Measurements from ENCODE around the gene CBX4.

Gene CBX4

GRCh38 chr17:79875511-79875910 lies 36.3 kb upstream of the CBX4 start:
- TF ChIP-seq CTCF (IDR thresholded peaks at IDR 0.05; ENCODE audit: low read depth, low read length, missing control alignments), result no peak
- no peak for DNase-seq (ENCODE audit: extremely low read depth, low read depth)
- H3K4me3 ChIP-seq (replicated peaks; ENCODE audit: low read depth, low read length), result no peak overlapping the region

- DNase-seq (ENCODE audit: extremely low read depth, low read depth), result no peak
- H3K4me3 ChIP-seq (replicated peaks; ENCODE audit: low read depth, low read length), result no peak overlapping the region
- peak; percentile 50 for TF ChIP-seq CTCF (IDR thresholded peaks at IDR 0.05; ENCODE audit: low read depth, low read length, missing control alignments)
Observed at GRCh38 chr17:79874329-79874981, 35.2 kb upstream of the CBX4 start.

- no peak overlapping the region for H3K4me3 ChIP-seq (replicated peaks; ENCODE audit: low read depth, low read length)
- TF ChIP-seq CTCF (IDR thresholded peaks at IDR 0.05; ENCODE audit: low read depth, low read length, missing control alignments), result no peak
- DNase-seq (ENCODE audit: extremely low read depth, low read depth), result no peak
Observed at GRCh38 chr17:79873583-79873982, 34.3 kb upstream of the CBX4 start.

- no peak for TF ChIP-seq CTCF (IDR thresholded peaks at IDR 0.05; ENCODE audit: low read depth, low read length, missing control alignments)
- no peak overlapping the region for H3K4me3 ChIP-seq (replicated peaks; ENCODE audit: low read depth, low read length)
- no peak for DNase-seq (ENCODE audit: extremely low read depth, low read depth)
Observed at GRCh38 chr17:79872762-79873161, 33.5 kb upstream of the CBX4 start.

- no peak for TF ChIP-seq CTCF (IDR thresholded peaks at IDR 0.05; ENCODE audit: low read depth, low read length, missing control alignments)
- DNase-seq (ENCODE audit: extremely low read depth, low read depth), result no peak
- no peak overlapping the region for H3K4me3 ChIP-seq (replicated peaks; ENCODE audit: low read depth, low read length)
Observed at GRCh38 chr17:79871131-79871530, 31.9 kb upstream of the CBX4 start.

- TF ChIP-seq CTCF (IDR thresholded peaks at IDR 0.05; ENCODE audit: low read depth, low read length, missing control alignments), result no peak
- no peak for DNase-seq (ENCODE audit: extremely low read depth, low read depth)
Observed at GRCh38 chr17:79870540-79870939, 31.3 kb upstream of the CBX4 start.

More at GRCh38 chr17:79870540-79870939, 31.3 kb upstream of the CBX4 start:
- no peak overlapping the region for H3K4me3 ChIP-seq (replicated peaks; ENCODE audit: low read depth, low read length)

All from HFF-Myc (cell line).